DMS79 (cell line): ENCODE data around the gene CTLA4.
A peak's percentile ranks its signal among the peaks of the same experiment; 100 is the strongest.

ENCODE experiments used
- DNase-seq: peaks from one replicate; lab custom pipeline; 2025; lab: John Stamatoyannopoulos, UW

The CTLA4 gene

GRCh38 chr2:203891474-203891873 lies 23.9 kb downstream of the CTLA4 start:
- DNase-seq: no peak

DNA sequence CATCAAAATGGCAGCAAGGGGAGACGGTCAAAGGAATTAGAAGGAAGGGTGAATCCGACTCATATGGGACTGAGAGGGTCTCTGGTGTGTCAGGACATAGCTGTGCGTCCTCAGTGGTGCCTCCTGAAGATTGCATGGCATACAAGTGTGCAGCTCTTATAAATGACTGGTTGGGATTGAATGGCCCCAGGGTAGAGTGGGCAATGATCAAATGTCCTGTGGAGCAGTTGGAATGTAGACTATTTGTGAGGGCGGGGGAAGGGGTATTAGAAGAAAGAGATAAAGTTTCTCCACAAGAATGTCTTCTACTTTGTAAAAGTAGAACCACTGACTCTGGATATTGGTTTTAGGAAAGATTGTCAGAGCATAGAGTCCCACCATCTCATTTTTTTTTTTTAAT lies 24.6 kb downstream of the CTLA4 start:
- DNase-seq: no peak

GRCh38 chr2:203893401-203893800 lies 25.8 kb downstream of the CTLA4 start:
- no peak for DNase-seq

DNA sequence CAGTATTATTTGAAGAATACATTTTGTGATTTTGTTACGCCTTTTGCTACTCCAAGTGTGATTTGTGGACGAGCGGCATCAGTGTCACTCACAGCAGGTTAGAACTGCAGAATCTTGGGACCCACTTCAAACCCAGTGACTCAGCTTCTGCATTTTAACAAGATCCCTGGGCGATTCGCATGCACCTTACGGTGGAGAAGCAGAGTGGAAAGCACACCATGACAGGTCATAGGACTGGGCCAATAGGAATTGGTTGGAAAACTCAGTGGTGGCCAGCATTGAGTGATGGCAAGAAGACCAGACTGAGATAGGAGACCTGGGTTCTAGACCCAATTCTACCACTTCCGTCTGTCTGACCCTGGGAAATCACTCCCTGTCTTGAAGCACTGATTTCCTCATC lies 26.3 kb downstream of the CTLA4 start:
- no peak for DNase-seq

DNA sequence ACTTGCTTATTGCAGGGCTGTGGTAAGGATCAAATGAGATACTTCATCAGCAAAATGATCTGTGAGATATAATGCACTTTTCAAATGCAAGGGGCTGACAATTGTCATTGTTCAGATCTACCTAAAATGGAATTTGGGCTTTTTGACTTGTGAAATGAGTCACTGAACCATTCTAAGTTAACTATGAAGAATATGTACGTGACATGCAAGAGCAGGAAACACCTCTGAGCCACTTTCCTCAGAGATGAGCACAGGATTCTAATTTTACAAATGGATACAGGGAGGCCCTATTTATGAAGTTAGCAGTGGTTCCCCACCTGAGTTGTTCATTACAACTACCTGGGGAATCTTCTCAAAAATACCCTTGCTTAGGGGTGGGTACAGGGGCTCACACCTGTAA lies 26.7 kb downstream of the CTLA4 start:
- DNase-seq: no peak

GRCh38 chr2:203897544-203897943 lies 30.0 kb downstream of the CTLA4 start:
- DNase-seq: no peak

DNA sequence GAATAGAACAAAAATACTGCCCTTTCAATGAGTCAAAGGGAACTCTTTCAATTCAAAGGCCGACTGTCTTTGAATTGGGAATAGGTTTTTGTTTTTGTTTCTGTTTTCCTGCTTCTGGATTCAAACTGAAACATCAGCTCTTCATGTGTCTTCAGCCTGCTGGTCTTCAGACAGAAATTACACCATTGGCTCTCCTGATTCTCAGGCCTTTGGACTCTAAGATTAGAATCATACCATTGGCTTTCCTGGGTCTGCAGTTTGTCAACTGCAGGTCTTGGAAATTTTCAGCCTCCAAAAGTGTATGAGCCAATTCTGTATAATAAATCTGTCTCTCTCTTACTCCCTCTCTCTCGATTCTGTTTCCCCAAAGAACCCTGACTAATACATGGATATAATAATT lies 31.1 kb downstream of the CTLA4 start:
- DNase-seq: no peak

GRCh38 chr2:203900253-203900652 lies 32.7 kb downstream of the CTLA4 start:
- DNase-seq: no peak

GRCh38 chr2:203904022-203904421 lies 36.5 kb downstream of the CTLA4 start:
- no peak for DNase-seq

- DNase-seq: no peak
These were observed 38.1 kb downstream of the CTLA4 start for GRCh38 chr2:203905656-203906055.

GRCh38 chr2:203908066-203908796 lies 40.7 kb downstream of the CTLA4 start:
- no peak for DNase-seq

- no peak for DNase-seq
These were observed 41.2 kb downstream of the CTLA4 start for GRCh38 chr2:203908797-203909185.

GRCh38 chr2:203909261-203909967 lies 41.8 kb downstream of the CTLA4 start:
- DNase-seq: no peak

GRCh38 chr2:203909974-203910373 lies 42.4 kb downstream of the CTLA4 start:
- DNase-seq: no peak

- DNase-seq: no peak
These were observed 46.4 kb downstream of the CTLA4 start for GRCh38 chr2:203913947-203914346.

- no peak for DNase-seq
These were observed 47.1 kb downstream of the CTLA4 start for GRCh38 chr2:203914546-203915182.

GRCh38 chr2:203915256-203915655 lies 47.7 kb downstream of the CTLA4 start:
- no peak for DNase-seq

DNA sequence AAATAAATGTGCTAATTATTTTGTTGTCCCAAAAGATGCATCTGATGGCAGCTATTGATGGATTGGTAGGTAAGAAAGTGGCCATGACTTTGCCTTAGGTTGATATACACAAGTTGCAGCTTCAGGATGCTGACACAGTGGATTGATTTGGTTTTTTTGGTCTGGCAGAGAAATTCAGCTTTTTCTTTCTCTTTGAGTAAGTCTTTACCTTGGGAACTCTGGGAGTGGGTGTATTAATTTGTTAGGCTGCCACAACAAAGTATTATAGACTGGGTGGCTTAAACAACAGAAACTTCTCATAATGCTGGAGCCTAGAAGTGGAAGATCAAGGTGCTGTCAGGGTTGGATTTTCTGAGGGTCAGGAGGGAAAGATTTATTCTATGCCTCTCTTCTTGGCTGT lies 49.2 kb downstream of the CTLA4 start:
- DNase-seq: no peak

DNA sequence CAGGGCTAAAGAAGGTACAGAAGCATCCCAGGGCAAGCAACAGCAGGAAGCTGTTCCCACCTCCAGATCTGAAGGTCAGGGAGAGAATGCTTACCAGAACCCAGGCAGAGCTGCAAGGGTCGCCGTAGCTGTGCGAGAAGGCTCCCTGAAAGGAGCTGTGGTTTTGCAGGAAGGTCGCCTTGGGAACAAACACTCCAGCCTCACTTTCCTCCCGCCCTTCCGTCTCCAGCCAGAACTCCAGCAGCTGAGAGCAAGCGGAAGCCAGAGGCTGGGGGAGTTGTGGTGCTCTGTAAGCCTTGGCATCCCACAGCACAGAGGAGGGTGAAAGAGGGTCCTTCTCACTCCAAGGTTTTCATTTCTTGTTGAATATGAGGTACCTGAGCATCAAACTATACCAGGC lies 50.7 kb downstream of the CTLA4 start:
- peak; percentile 25 for DNase-seq

DNA sequence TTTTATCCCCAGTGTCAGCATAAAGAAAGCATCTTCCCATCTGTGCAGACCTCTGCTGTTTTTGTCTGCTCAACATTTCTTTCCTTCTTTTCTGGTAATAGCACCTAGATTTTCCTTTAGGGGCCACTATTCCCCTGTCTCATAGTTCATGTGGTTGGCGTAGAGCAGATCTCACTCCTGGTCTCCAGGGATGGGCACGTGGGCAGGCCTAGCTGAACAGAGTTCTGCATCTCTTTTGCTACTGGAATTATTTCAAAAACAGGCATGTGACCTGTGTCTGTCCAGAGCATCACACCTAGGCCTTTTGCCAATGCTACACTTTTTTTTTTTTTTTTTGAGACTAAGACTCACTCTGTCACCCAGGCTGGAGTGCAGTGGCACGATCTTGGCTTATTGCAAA lies 51.3 kb downstream of the CTLA4 start:
- DNase-seq: no peak
